HCEC 1CT (cell line): Measurements from ENCODE around the gene MESP1.

Source experiments
- DNase-seq: peaks from one replicate; pipeline ENCODE4 v3.0.0-alpha.2; 2017

The MESP1 gene

GRCh38 chr15:89756897-89757296 lies 5.8 kb upstream of the MESP1 start:
- DNase-seq = no peak

- DNase-seq = no peak
Measured at GRCh38 chr15:89755701-89756100, 4.7 kb upstream of the MESP1 start.

DNA sequence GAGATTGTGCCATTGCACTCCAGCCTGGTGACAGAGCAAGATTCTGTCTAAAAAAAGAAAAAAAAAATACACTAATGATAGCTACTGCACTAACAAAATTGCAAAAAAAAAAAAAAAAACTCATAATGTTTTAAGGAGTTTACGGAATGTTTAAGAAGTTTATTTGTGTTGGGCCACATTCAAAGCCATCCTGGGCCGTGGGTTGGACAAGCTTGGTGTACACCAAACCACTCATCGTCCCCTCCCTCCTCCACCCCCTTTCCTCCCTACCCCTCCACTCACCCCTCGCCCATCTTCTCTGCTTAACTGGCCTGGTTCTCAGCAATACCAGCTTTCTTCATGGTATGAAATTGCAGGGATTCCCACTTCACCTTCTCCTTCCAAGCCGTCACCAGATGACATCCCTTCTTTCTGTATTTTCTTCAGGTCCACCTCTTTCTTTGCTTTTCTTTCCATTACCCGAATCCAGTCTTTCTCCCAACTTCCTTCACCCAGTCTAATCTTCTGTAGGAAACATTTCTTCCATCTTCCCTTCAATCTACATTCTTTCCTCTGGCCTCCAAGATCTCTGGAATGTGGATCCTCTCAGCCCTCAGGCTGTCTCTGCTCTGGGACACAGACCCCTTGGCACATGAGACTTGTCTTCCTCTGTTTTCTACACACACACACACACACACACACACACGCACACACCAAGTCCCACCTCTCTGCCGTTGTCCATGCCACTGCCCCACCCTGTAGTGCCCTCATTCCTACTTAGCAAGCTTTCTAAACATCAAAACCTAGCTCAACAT lies 3.5 kb upstream of the MESP1 start:
- DNase-seq = no peak

DNA sequence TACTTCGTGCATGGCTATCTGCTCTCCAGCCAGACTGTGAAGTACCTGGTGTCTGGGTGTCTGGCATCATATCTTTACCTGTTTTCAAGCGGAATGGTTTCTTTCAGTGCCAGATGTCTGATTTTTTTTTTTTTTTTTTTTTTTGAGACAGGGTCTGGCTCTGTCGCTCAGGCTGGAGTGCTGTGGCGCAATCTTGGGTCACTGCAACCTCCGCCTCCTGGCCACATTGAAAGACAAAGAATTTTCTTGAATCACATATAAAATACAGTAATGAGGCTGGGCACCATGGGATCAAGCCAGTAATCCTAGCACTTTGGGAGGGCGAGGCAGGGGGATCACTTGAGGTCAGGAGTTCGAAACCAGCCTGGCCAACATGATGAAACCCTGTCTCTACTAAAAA lies 2.8 kb upstream of the MESP1 start:
- no peak for DNase-seq

GRCh38 chr15:89751748-89752147 lies 699 bp upstream of the MESP1 start:
- DNase-seq = no peak

GRCh38 chr15:89749951-89750559 lies 994 bp downstream of the MESP1 start:
- DNase-seq = no peak

DNA sequence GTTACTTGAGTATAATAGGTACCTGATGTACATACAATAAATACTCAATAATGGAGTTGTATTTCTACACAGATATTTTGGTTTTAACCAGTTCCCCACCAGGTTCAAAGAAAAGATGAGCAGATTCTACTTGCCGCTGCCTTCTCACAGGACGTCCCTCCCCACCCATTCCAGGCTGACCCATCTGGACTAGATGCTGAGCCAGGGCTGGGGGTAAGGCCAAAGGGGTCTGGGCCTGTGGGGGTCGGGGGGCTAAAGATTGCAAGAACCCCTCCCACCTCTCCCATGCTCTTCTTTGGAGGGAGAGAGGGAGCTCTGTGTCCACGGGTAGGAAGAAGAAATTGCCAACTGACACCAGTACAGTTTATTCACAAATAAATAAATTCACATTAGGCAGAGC lies 1.5 kb downstream of the MESP1 start:
- no peak for DNase-seq

GRCh38 chr15:89749054-89749453 lies 2.0 kb downstream of the MESP1 start:
- DNase-seq = no peak

DNA sequence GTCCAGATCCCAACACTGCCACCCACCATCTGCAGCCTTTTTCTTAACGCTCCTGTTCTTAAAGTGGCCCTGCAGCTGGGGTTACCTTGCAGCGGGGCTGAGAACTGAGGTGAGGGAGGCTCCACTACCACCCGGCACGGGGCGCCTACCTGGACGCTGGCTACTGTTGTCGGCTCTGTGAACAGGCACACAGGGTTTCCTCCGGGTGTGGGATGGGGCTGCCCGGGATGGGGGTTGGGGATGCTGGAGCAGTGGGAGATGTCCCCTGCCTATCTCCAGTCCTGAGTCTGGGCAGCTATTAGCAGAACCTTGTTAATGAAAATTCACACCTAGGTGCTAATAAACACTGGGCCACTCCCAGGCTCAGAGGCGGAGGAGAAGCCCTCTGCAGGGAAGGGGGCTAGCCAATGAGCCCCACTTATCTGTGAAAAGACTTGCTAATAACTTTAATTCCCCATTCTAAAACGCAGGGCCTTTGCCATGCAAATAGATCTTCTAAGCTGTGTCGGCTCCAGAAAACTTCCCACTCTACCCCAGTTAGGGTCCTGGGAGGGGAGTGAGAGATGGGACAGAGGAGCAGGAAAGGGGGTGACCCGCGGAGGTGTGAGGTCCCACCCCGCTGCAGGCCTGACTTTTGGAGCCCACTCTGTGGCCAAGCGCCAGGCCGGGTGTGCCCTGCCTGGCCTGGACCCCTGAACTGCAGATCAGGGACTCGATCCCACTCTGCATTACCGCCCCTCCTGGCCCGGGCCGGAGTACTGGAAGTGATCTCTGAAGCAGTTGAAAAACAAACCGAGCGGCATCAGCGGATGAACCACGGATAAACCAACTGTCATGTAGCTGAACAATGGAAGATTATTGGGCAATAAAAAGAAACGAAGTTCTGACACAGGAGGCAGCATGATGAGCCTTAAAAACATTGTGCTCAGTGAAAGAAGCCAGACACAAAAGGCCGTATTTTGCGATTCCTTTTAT lies 3.1 kb downstream of the MESP1 start:
- no peak for DNase-seq

GRCh38 chr15:89746386-89746780 lies 4.7 kb downstream of the MESP1 start:
- no peak for DNase-seq

DNA sequence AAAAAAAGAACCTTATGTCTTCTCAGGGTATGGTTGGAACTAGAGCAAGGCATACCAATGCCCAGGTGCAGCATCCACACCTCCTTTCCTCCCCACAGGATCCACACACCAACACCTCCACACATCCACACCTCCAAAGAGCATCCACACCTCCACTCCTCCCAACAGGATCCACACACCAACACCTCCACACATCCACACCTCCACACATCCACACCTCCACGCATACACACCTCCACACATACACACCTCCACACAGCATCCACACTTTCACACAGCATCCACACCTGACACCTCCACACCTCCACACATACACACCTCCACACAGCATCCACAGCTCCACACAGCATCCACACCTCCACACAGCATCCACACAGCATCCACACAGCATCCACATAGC lies 5.3 kb downstream of the MESP1 start:
- no peak for DNase-seq

DNA sequence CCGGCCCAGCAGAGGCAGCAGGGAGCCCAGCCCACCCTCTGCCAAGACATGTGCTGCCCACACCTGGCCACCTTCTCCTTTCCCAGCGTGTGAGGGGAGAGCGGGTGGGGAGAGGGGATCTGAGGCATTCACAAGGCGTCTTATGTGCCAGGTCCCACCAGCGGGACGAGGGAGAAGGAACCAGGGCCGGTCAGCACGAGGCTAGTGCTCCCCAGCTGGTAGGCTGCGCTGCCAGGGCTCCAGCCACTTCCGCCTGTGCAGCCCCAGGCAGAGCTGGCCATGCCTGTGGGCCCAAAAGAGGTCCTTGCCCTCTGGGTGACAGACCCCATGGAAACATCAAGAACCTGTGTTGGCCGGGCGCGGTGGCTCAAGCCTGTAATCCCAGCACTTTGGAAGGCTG lies 5.9 kb downstream of the MESP1 start:
- no peak for DNase-seq

GRCh38 chr15:89743594-89743993 lies 7.5 kb downstream of the MESP1 start:
- no peak for DNase-seq

- no peak for DNase-seq
Measured at GRCh38 chr15:89743011-89743410, 8.0 kb downstream of the MESP1 start.

DNA sequence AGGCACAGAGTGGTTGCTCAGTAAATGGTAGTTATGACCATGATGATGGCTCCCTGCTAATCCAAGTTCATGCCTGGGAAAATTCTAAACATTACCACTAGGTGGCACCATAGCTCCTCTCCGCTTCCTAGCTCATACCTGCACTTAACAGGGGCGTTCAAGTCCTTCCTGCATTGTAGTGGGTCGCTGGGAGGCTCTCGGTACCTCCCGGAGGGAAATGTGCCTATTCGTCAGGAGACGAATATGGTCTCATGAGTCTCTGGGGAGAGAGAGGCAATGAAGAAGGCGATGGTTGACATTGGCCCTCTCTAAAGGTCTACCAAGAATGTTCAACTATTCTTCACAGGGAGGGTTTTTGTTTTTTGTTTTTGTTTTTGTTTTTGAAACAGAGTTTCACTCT lies 10.9 kb downstream of the MESP1 start:
- peak; percentile 54 for DNase-seq

GRCh38 chr15:89735773-89736172 lies 15.3 kb downstream of the MESP1 start:
- DNase-seq = no peak

DNA sequence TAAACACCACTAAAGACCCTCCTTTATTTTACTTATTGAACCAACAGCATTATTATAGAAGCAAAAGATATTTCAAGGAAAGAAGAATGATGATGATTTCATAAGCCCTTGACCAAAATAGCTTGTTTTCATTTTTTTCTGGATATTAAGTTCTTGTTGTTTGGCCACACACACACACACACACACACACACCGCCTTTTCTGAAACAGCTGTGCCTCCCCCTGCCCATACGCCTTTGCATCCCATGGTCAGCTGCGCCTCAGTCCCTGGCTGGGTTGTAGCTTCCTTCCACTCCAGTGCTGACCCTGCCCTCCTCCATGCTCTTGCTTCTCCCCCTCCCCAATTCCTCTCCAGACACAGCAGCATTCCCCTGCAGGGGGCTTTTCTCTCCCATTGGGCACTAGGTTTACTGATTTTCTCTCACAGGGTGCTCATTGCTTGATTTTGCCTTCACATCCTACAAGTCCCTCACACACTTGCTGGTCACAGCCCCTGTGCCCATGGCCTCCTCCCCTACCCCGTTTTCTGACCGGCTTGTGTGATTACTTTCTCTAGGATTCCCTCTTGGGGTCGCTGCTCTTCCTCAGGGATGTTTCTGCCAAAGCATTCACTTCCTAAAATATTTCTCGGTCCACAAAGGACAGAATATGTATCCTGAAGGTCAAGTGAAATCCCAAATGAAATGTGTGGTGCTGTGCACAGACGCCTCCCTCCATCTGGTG lies 18.4 kb downstream of the MESP1 start:
- DNase-seq = no peak

GRCh38 chr15:89731275-89731674 lies 19.8 kb downstream of the MESP1 start:
- no peak for DNase-seq

GRCh38 chr15:89728254-89728653 lies 22.8 kb downstream of the MESP1 start:
- no peak for DNase-seq

DNA sequence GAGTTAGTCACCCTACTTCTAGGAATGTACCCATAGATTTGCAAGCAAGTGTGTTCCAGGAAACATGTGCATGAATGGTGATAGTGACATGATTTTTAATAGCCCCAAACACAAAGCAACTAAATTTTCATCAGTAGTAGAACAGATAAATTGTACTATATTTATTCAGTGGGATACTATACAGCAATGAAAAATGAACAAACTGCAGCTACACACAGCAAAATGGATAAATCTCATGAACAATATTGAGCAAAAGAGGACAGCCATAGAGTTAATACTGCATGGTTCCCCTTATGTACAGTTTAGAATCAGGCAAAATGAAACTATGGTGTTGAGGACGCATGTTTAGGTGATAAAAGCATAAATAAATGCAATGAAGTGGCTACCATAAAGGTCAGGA lies 26.0 kb downstream of the MESP1 start:
- no peak for DNase-seq

DNA sequence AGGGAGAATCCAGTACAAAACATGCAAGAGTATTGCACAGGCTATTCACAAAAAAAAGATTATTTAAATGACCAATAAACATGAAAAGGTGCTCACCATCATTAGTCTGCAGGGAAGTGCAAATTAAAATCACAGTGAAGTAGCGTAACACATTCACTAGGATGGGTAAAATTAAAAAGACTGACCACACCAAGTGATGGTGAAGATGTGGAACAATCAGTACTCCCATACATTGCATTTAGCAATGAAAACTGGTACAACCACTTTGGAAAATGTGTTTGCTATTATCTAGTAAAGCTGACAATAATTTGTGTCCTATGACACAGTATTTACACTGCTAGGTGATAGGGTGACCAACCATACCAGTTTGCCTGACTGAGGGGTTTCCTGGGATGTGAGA lies 26.4 kb downstream of the MESP1 start:
- DNase-seq = no peak

GRCh38 chr15:89723031-89723430 lies 28.0 kb downstream of the MESP1 start:
- DNase-seq = no peak

DNA sequence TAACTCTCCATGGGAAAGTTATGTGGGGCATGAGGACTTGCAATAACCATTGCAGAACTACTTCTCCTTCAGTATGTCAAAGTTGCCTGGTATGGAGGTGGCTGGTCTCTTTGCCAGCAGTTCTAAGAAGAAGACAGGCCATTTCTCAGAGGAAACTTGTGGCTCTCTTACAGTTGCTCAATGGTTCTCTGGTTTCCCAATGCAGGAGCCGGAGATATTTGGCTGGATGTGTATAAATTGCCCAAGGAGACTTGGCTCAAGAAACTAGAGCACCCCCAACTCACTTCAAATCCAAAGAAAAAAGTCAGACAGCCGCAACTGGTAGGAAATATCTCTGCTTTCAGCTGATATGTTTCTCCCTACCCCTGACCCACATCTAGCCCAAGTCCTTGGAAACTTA lies 36.3 kb downstream of the MESP1 start:
- no peak for DNase-seq
